Vagina (tissue), 2 donors: ENCODE measurements around the gene WAC.

Source experiments
- CTCF ChIP-seq, 3 experiments: fragments of 450-650 bp in 2 of 3; fragments of 200-600 bp in 1 of 3; sonication (generic) in 1 of 3; IDR thresholded peaks; one replicate each; pipeline ENCODE4 v1.5.1; 2017 to 2019; ENCODE audit warnings: antibody characterized with exemption in 3 of 3, mild to moderate bottlenecking in 2 of 3, moderate library complexity in 2 of 3
- POLR2A ChIP-seq, 2 donors: fragments of 450-650 bp; IDR thresholded peaks; one replicate each; pipeline ENCODE4 v1.6.1; 2017; ENCODE audit warnings: antibody characterized with exemption in 2 of 2, mild to moderate bottlenecking in 2 of 2, moderate library complexity in 2 of 2
- POLR2AphosphoS5 ChIP-seq, 2 donors: sonication (generic); formaldehyde crosslinking; IDR thresholded peaks; one replicate each; pipeline ENCODE4 v1.9.0; 2017; ENCODE audit warnings: antibody characterized with exemption in 2 of 2, mild to moderate bottlenecking in 2 of 2, low read depth in 1 of 2; ENCODE audit not compliant: insufficient read depth in 1 of 2

GRCh38 chr10:28556142-28556541, 23.2 kb downstream of the WAC start:
- no peak for TF ChIP-seq POLR2A (IDR thresholded peaks at IDR 0.05)
- no peak for TF ChIP-seq CTCF (IDR thresholded peaks at IDR 0.05)
- TF ChIP-seq POLR2AphosphoS5 (IDR thresholded peaks at IDR 0.05; ENCODE audit: insufficient read depth in 1 of 2, low read depth in 1 of 2): no peak
